ENCODE measurements around the gene ERC2.

Gene ERC2

DNA sequence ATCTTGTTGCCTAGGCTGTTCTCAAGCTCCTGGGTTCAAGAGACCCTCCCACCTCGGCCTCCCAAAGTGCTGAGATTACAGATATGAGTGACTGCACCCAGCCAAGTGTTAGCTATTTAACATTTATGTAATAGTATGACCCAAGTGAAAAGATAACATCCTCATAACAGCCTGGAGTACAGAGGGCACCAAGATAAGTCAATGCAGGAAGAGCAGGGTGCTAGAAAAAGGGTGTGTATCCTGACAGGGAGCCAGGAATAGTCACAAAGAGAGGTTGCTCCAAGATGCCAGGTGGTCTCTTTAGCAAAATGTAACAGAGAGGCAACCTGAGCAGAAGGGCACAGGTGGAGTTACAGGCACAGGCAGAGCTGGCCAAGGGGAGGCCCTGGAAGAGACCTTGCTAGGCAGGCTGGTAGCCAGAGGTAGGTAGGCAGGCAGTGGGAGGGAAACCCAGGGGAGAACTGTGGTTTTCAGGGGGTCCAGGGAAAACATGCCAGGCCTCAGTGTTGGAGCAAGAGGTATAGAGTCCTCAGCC is 277.4 kb downstream of the ERC2 start:
- no peak for DNase-seq (ENCODE audit: low read depth)
- TF ChIP-seq, protein P1, sequence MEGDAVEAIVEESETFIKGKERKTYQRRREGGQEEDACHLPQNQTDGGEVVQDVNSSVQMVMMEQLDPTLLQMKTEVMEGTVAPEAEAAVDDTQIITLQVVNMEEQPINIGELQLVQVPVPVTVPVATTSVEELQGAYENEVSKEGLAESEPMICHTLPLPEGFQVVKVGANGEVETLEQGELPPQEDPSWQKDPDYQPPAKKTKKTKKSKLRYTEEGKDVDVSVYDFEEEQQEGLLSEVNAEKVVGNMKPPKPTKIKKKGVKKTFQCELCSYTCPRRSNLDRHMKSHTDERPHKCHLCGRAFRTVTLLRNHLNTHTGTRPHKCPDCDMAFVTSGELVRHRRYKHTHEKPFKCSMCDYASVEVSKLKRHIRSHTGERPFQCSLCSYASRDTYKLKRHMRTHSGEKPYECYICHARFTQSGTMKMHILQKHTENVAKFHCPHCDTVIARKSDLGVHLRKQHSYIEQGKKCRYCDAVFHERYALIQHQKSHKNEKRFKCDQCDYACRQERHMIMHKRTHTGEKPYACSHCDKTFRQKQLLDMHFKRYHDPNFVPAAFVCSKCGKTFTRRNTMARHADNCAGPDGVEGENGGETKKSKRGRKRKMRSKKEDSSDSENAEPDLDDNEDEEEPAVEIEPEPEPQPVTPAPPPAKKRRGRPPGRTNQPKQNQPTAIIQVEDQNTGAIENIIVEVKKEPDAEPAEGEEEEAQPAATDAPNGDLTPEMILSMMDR (conservative IDR thresholded peaks at IDR 0.05; ENCODE audit: control insufficient read depth, insufficient read depth, low read depth, low read length): no peak
- no peak overlapping the region for H3K4me3 ChIP-seq (ENCODE audit: control insufficient read depth, low read depth, low read length)

DNA sequence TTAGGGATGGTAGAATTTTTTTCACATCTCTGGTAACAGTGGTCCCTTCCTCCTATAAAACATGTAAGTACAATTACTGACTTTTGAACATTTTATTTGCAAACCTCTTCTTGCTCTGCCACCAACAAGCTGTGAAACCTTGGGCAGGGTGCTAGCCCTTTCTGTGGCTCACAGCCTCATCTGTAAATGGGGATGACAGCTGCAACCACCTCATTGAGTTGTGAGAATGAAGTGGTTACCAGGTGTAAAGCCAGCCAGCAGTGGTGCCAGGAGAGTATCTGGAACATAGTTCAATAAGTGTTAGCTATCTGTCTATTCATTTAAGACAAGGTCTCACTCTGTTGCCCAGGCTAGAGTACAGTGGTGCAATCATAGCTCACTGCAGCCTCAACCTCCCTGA is 278.1 kb downstream of the ERC2 start:
- TF ChIP-seq, protein P1 (conservative IDR thresholded peaks at IDR 0.05; ENCODE audit: control insufficient read depth, insufficient read depth, low read depth, low read length): no peak
- no peak for DNase-seq (ENCODE audit: low read depth)
- H3K4me3 ChIP-seq (ENCODE audit: control insufficient read depth, low read depth, low read length): no peak overlapping the region

DNA sequence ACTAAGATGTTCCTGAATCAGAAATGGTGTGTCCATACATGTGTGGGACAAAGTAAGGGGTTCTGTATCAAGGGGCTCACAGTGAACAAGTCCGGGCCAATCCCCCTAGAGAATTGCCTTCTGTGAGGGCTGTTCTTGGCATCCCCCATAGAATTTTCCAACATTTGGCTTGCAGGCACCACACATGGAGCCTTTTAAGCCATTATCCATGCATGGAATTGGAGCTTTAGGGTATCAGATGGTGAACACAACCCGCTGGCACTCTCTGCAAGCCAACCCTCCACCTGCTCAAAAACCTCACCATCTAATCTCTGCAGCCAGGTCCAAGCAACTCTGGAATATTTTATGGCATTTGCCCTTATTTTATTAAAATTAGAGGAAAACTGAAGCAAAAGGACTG is 278.7 kb downstream of the ERC2 start:
- H3K4me3 ChIP-seq (ENCODE audit: control insufficient read depth, low read depth, low read length): no peak overlapping the region
- TF ChIP-seq, protein P1 (conservative IDR thresholded peaks at IDR 0.05; ENCODE audit: control insufficient read depth, insufficient read depth, low read depth, low read length): no peak
- DNase-seq (ENCODE audit: low read depth): no peak

DNA sequence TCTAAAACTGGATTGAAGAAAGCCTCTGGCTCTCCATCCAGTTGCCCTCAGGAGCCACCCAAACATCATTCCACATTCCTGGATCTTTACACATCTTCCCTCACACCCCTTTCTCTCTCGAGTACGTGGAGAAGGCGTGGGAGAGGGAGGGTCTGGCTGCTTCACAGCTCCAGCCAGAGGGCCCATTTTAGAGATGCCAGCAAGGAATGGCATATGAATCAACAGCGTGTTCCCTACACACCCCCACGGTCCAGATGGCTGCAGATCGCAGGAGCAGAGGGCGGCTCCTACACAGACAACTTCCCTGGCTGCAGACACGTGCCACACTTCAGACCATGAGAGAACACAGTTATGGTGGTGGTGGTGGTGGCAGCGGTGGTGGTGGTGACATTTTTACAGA is 280.1 kb downstream of the ERC2 start:
- TF ChIP-seq, protein P1 (conservative IDR thresholded peaks at IDR 0.05; ENCODE audit: control insufficient read depth, insufficient read depth, low read depth, low read length): no peak

DNA sequence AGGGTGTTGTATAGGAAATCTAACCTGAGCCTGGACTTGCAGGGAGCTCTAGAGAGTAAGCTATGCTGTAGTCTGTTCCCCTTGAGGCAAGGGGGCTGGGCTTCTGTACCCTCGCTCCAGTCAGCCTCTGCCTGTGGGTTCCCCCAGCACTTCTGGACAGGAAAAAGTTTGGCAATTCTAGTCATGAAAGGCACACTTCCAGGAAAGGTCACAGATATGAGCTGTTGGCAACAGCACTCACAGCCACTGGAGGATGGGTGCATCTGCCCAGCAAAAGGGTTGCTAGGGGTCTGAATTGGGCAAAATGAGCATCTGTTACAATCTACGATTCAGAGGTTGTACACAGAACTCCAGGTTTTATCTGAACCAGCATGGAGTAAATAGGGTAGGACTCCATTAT is 281.2 kb downstream of the ERC2 start:
- no peak overlapping the region for H3K4me3 ChIP-seq (ENCODE audit: control insufficient read depth, low read depth, low read length)
- TF ChIP-seq, protein P1 (conservative IDR thresholded peaks at IDR 0.05; ENCODE audit: control insufficient read depth, insufficient read depth, low read depth, low read length): no peak
- DNase-seq (ENCODE audit: low read depth): no peak

More for the DNA sequence above, 280.1 kb downstream of the ERC2 start:
- DNase-seq (ENCODE audit: low read depth): no peak
- H3K4me3 ChIP-seq (ENCODE audit: control insufficient read depth, low read depth, low read length): no peak overlapping the region

DNA sequence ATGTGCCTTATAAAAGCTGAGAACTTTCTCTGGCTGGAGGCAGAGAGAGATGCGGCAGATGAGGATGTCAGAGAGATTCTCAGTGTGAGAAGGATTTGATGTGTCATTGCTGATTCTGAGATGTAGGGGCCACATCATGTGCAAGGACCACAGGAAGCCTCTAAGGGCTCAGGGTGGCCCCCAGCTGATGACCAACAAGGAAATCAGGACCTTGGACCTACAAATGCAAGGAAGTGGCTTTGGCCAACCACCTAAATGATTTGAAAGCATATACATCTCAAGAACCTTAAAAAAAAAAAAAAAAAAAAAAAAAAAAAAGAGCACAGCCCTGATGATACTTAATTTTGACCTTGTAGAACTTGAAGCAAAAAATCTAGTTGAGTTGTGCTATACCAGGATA is 282.4 kb downstream of the ERC2 start:
- DNase-seq (ENCODE audit: low read depth): no peak
- no peak overlapping the region for H3K4me3 ChIP-seq (ENCODE audit: control insufficient read depth, low read depth, low read length)
- TF ChIP-seq, protein P1 (conservative IDR thresholded peaks at IDR 0.05; ENCODE audit: control insufficient read depth, insufficient read depth, low read depth, low read length): no peak

DNA sequence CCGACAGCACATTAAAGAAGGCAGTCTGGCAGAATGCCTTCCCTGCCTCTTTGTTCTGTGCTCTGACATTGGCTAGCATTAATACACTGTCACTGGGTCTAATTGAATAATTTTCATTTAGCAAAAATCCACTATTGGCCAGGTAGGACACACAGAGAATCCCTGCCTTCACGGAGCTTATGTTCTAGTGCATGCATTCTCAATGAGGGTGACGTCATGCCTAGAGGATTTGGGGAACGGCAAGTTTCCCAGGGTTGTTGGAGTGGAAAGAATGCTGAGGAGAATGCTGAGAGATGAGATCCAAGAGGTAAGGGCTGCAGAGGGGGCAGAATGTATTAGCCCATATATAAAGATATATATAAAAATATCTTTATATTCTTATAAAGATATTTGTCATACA is 284.7 kb downstream of the ERC2 start:
- H3K4me3 ChIP-seq (ENCODE audit: control insufficient read depth, low read depth, low read length): no peak overlapping the region
- TF ChIP-seq, protein P1 (conservative IDR thresholded peaks at IDR 0.05; ENCODE audit: control insufficient read depth, insufficient read depth, low read depth, low read length): no peak
- DNase-seq (ENCODE audit: low read depth): no peak

All from fibroblast of mammary gland (primary cell).